HG03280 (cell line): ENCODE measurements around the gene DPH7.
"Not testable (repeated sequence)": the region's sequence is repeated elsewhere in the genome, so short reads cannot be mapped to it uniquely, and the experiment has no call there.

ENCODE experiments used
- ATAC-seq: cut with Tn5 transposase; IDR thresholded peaks from one replicate; pipeline ENCODE4 v1.9.1; 2021; ENCODE audit warnings: mild to moderate bottlenecking, moderate library complexity; ENCODE audit not compliant: unreplicated experiment

DPH7 gene

GRCh38 chr9:137581361-137582285 is 2.9 kb upstream of the DPH7 start:
- no peak for ATAC-seq

- ATAC-seq: no peak
These were observed 2.2 kb upstream of the DPH7 start for GRCh38 chr9:137580954-137581322.

GRCh38 chr9:137580209-137580953 is 1.7 kb upstream of the DPH7 start:
- no peak for ATAC-seq

- no peak for ATAC-seq
These were observed 507 bp upstream of the DPH7 start for GRCh38 chr9:137579259-137579604.

- ATAC-seq: no peak
These were observed 2.9 kb downstream of the DPH7 start for GRCh38 chr9:137575716-137576411.

GRCh38 chr9:137575364-137575715 is 3.4 kb downstream of the DPH7 start:
- ATAC-seq: no peak

- no peak for ATAC-seq
These were observed 4.5 kb downstream of the DPH7 start for GRCh38 chr9:137574192-137574591.

- no peak for ATAC-seq
These were observed 8.2 kb downstream of the DPH7 start for GRCh38 chr9:137570566-137570965.

GRCh38 chr9:137569609-137570203 is 9.0 kb downstream of the DPH7 start:
- no peak for ATAC-seq

GRCh38 chr9:137568445-137568844 is 10.3 kb downstream of the DPH7 start:
- ATAC-seq: not testable (repeated sequence)

GRCh38 chr9:137564817-137565411 is 13.8 kb downstream of the DPH7 start:
- ATAC-seq: no peak

GRCh38 chr9:137564134-137564533 is 14.6 kb downstream of the DPH7 start:
- ATAC-seq: no peak

GRCh38 chr9:137558127-137558526 is 20.6 kb downstream of the DPH7 start:
- no peak for ATAC-seq

GRCh38 chr9:137556069-137556838 is 22.5 kb downstream of the DPH7 start:
- no peak for ATAC-seq

GRCh38 chr9:137555179-137555578 is 23.5 kb downstream of the DPH7 start:
- ATAC-seq: no peak

- no peak for ATAC-seq
These were observed 24.4 kb downstream of the DPH7 start for GRCh38 chr9:137554349-137554748.

- ATAC-seq: not testable (repeated sequence)
These were observed 25.1 kb downstream of the DPH7 start for GRCh38 chr9:137553654-137554053.

GRCh38 chr9:137552022-137552768 is 26.5 kb downstream of the DPH7 start:
- ATAC-seq: peak; percentile 7

- ATAC-seq: peak; percentile 87
These were observed 27.3 kb downstream of the DPH7 start, which contains the start of gene MRPL41 for GRCh38 chr9:137551264-137552021. Gene MRPL41 (plus strand): TSS chr9:137551879. CDS start chr9:137552082, 203 bp downstream.
